Measurements from ENCODE around the gene TEX28.
"Not testable (repeated sequence)": the region's sequence is repeated elsewhere in the genome, so short reads cannot be mapped to it uniquely, and the experiment has no call there.

Gene TEX28

DNA sequence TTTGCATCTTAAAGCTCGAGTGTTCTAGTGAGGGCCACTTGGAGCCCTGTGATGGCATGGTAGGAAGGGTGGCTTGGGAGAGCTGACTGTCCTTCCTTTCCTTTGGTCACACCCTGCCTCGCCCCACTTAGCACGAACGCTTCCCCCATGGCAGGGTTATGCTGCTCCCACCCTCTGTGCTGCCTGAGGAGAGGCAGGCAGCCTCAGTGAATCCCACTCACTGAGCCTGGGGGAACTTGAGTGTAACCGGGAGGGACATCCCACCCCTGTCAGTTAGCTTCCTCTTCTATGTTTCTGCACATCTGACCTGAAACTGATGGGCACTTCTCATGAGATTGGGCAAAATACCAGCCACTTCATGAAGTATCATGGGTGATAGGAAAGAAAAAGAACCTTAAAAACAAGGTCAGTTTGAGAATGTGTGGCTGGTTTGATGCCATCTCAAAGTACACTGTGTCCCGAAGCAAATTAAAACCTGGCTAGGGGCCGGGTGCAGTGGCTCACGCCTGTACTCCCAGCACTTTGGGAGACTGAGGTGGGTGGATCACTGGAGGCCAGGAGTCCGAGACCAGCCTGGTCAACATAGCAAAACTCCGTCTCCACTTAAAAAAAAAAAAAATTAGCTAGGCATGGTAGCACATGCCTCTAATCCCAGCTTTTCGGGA is 10.7 kb upstream of the TEX28 start:
- DNase-seq (ENCODE audit: low spot score), result no peak
- in situ Hi-C loops (cut with MboI; ENCODE audit: low sequenced_read_pairs, unreplicated experiment), result no loop called here
- TF ChIP-seq, protein P1, sequence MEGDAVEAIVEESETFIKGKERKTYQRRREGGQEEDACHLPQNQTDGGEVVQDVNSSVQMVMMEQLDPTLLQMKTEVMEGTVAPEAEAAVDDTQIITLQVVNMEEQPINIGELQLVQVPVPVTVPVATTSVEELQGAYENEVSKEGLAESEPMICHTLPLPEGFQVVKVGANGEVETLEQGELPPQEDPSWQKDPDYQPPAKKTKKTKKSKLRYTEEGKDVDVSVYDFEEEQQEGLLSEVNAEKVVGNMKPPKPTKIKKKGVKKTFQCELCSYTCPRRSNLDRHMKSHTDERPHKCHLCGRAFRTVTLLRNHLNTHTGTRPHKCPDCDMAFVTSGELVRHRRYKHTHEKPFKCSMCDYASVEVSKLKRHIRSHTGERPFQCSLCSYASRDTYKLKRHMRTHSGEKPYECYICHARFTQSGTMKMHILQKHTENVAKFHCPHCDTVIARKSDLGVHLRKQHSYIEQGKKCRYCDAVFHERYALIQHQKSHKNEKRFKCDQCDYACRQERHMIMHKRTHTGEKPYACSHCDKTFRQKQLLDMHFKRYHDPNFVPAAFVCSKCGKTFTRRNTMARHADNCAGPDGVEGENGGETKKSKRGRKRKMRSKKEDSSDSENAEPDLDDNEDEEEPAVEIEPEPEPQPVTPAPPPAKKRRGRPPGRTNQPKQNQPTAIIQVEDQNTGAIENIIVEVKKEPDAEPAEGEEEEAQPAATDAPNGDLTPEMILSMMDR (IDR thresholded peaks at IDR 0.05; ENCODE audit: borderline replicate concordance, control extremely low read depth, extremely low read depth, insufficient read depth, missing control alignments), result no peak

DNA sequence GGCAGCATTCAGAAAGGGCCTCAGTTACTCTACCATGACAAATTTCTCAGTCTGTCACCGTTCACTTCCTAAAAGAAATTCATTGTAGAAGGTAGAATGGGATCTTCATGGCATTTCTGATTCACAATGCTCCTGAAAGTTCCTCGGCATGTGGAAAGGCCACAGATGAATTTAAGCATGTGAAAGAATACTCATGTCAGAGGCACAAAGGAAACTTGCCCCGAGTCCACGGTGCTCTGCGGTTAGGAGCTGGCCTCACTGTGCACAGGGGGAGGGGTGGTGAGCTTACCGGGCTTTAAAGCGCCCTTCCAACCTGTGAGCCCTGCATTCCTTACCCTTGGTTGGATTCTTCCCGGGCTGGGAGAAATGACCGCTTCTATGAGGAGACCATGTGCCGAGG is 9.9 kb upstream of the TEX28 start:
- DNase-seq (ENCODE audit: low spot score), result no peak
- in situ Hi-C loops (cut with MboI; ENCODE audit: low sequenced_read_pairs, unreplicated experiment), result no loop called here
- TF ChIP-seq, protein P1 (IDR thresholded peaks at IDR 0.05; ENCODE audit: borderline replicate concordance, control extremely low read depth, extremely low read depth, insufficient read depth, missing control alignments), result no peak

DNA sequence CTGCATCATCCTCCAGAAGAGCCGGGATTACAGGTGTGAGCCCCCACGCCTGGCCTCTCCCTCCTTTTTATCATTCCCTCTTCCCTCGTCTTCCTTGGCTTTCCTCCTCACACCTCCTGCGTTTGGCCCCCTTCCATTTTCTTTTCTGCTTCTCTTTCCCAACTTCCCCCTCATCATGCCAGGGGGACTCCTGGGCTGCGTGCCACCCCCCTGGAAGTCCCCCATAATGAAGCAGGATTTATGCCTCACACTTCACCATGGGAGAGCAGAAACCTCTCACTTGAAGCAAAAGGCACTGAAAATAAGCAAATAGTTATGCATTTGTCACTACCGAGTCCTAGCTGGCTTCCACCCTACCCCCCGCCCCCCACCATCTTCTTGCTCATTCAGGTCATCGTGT is 8.6 kb upstream of the TEX28 start:
- no peak for DNase-seq (ENCODE audit: low spot score)
- TF ChIP-seq, protein P1 (IDR thresholded peaks at IDR 0.05; ENCODE audit: borderline replicate concordance, control extremely low read depth, extremely low read depth, insufficient read depth, missing control alignments), result no peak
- in situ Hi-C loops (cut with MboI; ENCODE audit: low sequenced_read_pairs, unreplicated experiment), result no loop called here

DNA sequence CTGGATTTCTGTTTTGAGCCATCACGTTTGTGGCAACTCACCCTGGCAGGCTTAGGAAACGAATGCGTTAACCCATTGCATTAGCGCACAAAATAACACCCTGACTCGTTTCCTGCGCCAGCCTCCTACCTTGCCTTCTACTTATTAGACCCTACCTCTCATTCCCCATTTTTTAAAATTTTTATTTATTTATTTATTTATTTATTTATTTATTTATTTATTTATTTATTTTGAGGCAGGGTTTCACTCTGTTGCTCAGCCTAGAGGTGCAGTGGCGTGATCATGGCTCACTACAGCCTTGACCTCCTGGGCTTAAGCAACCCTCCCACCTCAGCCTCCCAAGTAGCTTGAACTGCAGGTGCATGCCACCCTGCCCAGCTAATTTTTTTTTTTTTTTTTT is 8.1 kb upstream of the TEX28 start:
- in situ Hi-C loops (cut with MboI; ENCODE audit: low sequenced_read_pairs, unreplicated experiment); DNase-seq (ENCODE audit: low spot score): not testable (repeated sequence)

DNA sequence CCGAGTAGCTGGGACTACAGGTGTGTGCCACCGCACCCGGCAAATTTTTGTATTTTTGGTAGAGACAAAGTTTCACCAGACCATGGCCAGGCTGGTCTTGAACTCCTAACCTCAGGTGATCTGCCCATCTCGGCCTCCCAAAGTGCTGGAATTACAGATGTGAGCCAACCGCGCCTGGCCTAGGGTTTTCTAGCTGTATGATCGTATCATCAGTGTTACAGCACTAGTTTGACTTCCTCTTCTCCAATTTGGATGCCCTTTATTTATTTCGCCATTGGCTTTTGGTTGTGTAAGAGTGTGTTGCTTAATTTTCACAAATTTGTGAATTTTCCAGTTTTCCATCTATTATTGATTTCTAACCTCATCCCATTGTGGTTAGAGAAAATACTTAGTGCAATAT is 5.9 kb upstream of the TEX28 start:
- TF ChIP-seq, protein P1 (IDR thresholded peaks at IDR 0.05; ENCODE audit: borderline replicate concordance, control extremely low read depth, extremely low read depth, insufficient read depth, missing control alignments), result no peak
- in situ Hi-C loops (cut with MboI; ENCODE audit: low sequenced_read_pairs, unreplicated experiment), result no loop called here
- no peak for DNase-seq (ENCODE audit: low spot score)

DNA sequence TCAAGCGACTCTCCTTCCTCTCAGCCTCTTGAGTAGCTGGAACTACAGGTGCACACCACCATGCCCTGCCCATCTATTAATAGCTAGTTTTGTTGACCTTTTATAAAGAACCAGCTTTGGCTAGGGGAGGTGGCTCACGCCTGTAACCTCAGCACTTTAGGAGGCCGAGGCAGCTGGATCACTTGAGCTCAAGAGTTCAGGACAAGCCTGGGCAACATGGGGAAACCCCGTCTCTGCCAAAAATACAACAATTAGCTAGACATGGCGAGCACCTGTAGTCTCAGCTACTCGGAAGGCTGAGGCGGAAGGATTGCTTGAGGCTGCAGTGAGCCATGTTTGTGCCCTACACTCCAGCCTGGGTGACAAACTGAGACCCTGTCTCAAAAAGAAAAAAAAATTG is 3.4 kb upstream of the TEX28 start:
- no peak for DNase-seq (ENCODE audit: low spot score)

DNA sequence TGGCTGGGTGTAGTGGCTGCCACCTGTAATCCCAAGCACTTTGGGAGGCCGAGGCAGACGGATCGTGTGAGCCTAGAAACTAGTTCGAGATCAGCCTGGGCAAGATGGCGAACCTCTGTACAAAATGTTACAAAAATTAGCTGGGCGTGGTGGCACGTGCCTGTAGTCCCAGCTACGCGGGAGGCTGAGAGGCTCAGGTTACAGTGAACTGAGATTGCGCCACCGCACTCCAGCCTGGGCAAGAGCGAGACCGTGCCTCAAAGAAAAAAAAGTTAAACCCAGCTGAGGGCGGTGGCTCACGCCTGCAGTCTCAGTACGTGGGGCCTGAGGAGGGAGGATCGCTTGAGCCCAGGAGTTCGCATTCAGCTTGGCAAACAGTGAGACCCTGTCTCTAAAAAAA is 1.8 kb upstream of the TEX28 start:
- in situ Hi-C loops (cut with MboI; ENCODE audit: low sequenced_read_pairs, unreplicated experiment), result no loop called here
- TF ChIP-seq, protein P1 (IDR thresholded peaks at IDR 0.05; ENCODE audit: borderline replicate concordance, control extremely low read depth, extremely low read depth, insufficient read depth, missing control alignments), result no peak
- no peak for DNase-seq (ENCODE audit: low spot score)

More for the DNA sequence above, 3.4 kb upstream of the TEX28 start:
- in situ Hi-C loops (cut with MboI; ENCODE audit: low sequenced_read_pairs, unreplicated experiment), result no loop called here
- TF ChIP-seq, protein P1 (IDR thresholded peaks at IDR 0.05; ENCODE audit: borderline replicate concordance, control extremely low read depth, extremely low read depth, insufficient read depth, missing control alignments), result no peak
